DND-41 (cell line): ENCODE results near the gene IKZF2.
A peak's percentile ranks its signal among the peaks of the same experiment; 100 is the strongest.

Experiments used
- ATAC-seq: fragments of 200-7000 bp; cut with Tn5 transposase; 3 replicates; pipeline ENCODE4 v1.9.1; 2021; ENCODE audit warnings: low read depth; ENCODE audit not compliant: insufficient read depth
- DNase-seq: peaks from one replicate; pipeline ENCODE4 v3.0.0-alpha.2; 2020
- H2AFZ ChIP-seq: 2 replicates; pipeline ENCODE4 v1.6.0; 2012; ENCODE audit warnings: low read depth, low read length
- H3K27ac ChIP-seq: 2 replicates; pipeline ENCODE4 v1.5.1; 2012; ENCODE audit warnings: low read length, inconsistent platforms
- H3K27me3 ChIP-seq: fragments of 200-600 bp; sonication (generic); 2 replicates; pipeline ENCODE4 v1.6.0; 2012; ENCODE audit warnings: low read length, mild to moderate bottlenecking, inconsistent platforms; ENCODE audit not compliant: insufficient read depth, poor library complexity
- H3K36me3 ChIP-seq: 2 replicates; pipeline ENCODE4 v1.5.1; 2012; ENCODE audit warnings: low read length, inconsistent platforms; ENCODE audit not compliant: insufficient read depth
- H3K4me1 ChIP-seq: 2 replicates; pipeline ENCODE4 v1.5.1; 2012; ENCODE audit warnings: mild to moderate bottlenecking, low read length; ENCODE audit not compliant: insufficient read depth
- H3K4me2 ChIP-seq: 2 replicates; pipeline ENCODE4 v1.6.0; 2012; ENCODE audit warnings: mild to moderate bottlenecking, moderate library complexity, low read length, inconsistent platforms; ENCODE audit not compliant: insufficient read depth
- H3K4me3 ChIP-seq, 2 experiments: fragments of 200-600 bp in 1 of 2; shearing (Covaris generic) in 1 of 2; 2 replicates each; pipeline ENCODE4 v1.5.1; 2012 to 2016; ENCODE audit warnings: inconsistent platforms in 2 of 2, low read length in 2 of 2, mild to moderate bottlenecking in 2 of 2, low read depth in 1 of 2, moderate library complexity in 1 of 2
- H3K79me2 ChIP-seq: 2 replicates; pipeline ENCODE4 v1.6.0; 2012; ENCODE audit warnings: low read length, inconsistent platforms; ENCODE audit not compliant: insufficient read depth
- H3K9ac ChIP-seq: 2 replicates; pipeline ENCODE4 v1.6.0; 2012; ENCODE audit warnings: low read depth, mild to moderate bottlenecking, inconsistent platforms, low read length, moderate library complexity
- H3K9me3 ChIP-seq: 2 replicates; pipeline ENCODE4 v1.5.1; 2012; ENCODE audit warnings: low read length, moderate library complexity, mild to moderate bottlenecking, inconsistent platforms; ENCODE audit not compliant: insufficient read depth, severe bottlenecking
- H4K20me1 ChIP-seq: 2 replicates; pipeline ENCODE4 v1.6.0; 2012; ENCODE audit warnings: low read length; ENCODE audit not compliant: insufficient read depth
- CTCF ChIP-seq: IDR thresholded peaks from 2 replicates; pipeline ENCODE4 v1.5.1; 2012; ENCODE audit warnings: borderline replicate concordance, low read length, moderate library complexity, mild to moderate bottlenecking; ENCODE audit not compliant: poor library complexity, severe bottlenecking; ENCODE audit errors: extremely low read depth
- EZH2 ChIP-seq: IDR thresholded peaks from 3 replicates; pipeline ENCODE4 v1.6.1; 2012; ENCODE audit warnings: borderline replicate concordance, low read depth, mild to moderate bottlenecking, moderate library complexity, low read length, inconsistent platforms; ENCODE audit not compliant: severe bottlenecking

IKZF2 gene

GRCh38 chr2:213149949-213150314 is 1.5 kb downstream of the IKZF2 start:
- DNase-seq = no peak
- peaks cover 3% of the 10 kb centered on the region; the same call in 1 of the 2 replicates for H4K20me1 ChIP-seq
- H3K79me2 ChIP-seq = peaks cover 96% of the 10 kb centered on the region
- H3K4me2 ChIP-seq = peak overlapping the region; percentile 90
- TF ChIP-seq CTCF (no peak), EZH2 (no peak)
- H2AFZ ChIP-seq = peak overlapping the region; percentile 67
- H3K4me1 ChIP-seq = peaks cover 62% of the 10 kb centered on the region
- no peaks in the 10 kb centered on the region for H3K27me3 ChIP-seq
- H3K4me3 ChIP-seq = peak overlapping the region; percentile 73 to 79
- H3K9ac ChIP-seq = peak overlapping the region; percentile 91
- no peak for ATAC-seq
- peak overlapping the region; percentile 96 for H3K27ac ChIP-seq
- peaks cover 18% of the 10 kb centered on the region for H3K36me3 ChIP-seq
- H3K9me3 ChIP-seq = no peaks in the 10 kb centered on the region

GRCh38 chr2:213149294-213149875 is 2.0 kb downstream of the IKZF2 start:
- Histone ChIP-seq H3K36me3 (peaks cover 23% of the 10 kb centered on the region), H3K79me2 (peaks cover 96% of the 10 kb centered on the region), H2AFZ (no peak overlapping the region), H3K9ac (peak overlapping the region; percentile 91), H3K27ac (peak overlapping the region; percentile 96), H3K4me1 (peaks cover 62% of the 10 kb centered on the region), H3K4me3 (peak overlapping the region; percentile 73 to 79), H3K9me3 (no peaks in the 10 kb centered on the region), H3K4me2 (peak overlapping the region; percentile 90), H3K27me3 (no peaks in the 10 kb centered on the region), H4K20me1 (peaks cover 3% of the 10 kb centered on the region; the same call in 1 of the 2 replicates)
- DNase-seq (peak; percentile 26), ATAC-seq (no peak)
- peak; percentile 43 for TF ChIP-seq CTCF
- no peak for TF ChIP-seq EZH2

- TF ChIP-seq EZH2 (no peak), CTCF (peak; percentile 52)
Observed at GRCh38 chr2:213148572-213149261, 2.7 kb downstream of the IKZF2 start.

More at GRCh38 chr2:213148572-213149261, 2.7 kb downstream of the IKZF2 start:
- Histone ChIP-seq H3K79me2 (peaks cover 96% of the 10 kb centered on the region), H3K36me3 (peaks cover 28% of the 10 kb centered on the region), H3K9ac (peak overlapping the region; percentile 91), H4K20me1 (peaks cover 3% of the 10 kb centered on the region; the same call in 1 of the 2 replicates), H3K4me1 (peaks cover 61% of the 10 kb centered on the region), H3K4me2 (peak overlapping the region; percentile 90), H2AFZ (no peak overlapping the region), H3K27ac (peak overlapping the region; percentile 96), H3K9me3 (no peaks in the 10 kb centered on the region), H3K27me3 (no peaks in the 10 kb centered on the region), H3K4me3 (peak overlapping the region; percentile 73 to 79)
- DNase-seq = peak; percentile 41
- peak; percentile 25 for ATAC-seq
